Stimulated activated CD8-positive, alpha-beta memory T cell treated with anti-CD3 and anti-CD28 coated beads, Interleukin-7, amount 100 ng/mL, for 4 hours (primary cell): Measurements from ENCODE around the gene ADSS1.
"Not testable (repeated sequence)": the region's sequence is repeated elsewhere in the genome, so short reads cannot be mapped to it uniquely, and the experiment has no call there.

Source experiments
- DNase-seq, 2 donors: peaks; one replicate each; pipeline ENCODE4 v3.0.0-alpha.2; 2020; ENCODE audit warnings: low read depth in 2 of 2

The ADSS1 gene

DNA sequence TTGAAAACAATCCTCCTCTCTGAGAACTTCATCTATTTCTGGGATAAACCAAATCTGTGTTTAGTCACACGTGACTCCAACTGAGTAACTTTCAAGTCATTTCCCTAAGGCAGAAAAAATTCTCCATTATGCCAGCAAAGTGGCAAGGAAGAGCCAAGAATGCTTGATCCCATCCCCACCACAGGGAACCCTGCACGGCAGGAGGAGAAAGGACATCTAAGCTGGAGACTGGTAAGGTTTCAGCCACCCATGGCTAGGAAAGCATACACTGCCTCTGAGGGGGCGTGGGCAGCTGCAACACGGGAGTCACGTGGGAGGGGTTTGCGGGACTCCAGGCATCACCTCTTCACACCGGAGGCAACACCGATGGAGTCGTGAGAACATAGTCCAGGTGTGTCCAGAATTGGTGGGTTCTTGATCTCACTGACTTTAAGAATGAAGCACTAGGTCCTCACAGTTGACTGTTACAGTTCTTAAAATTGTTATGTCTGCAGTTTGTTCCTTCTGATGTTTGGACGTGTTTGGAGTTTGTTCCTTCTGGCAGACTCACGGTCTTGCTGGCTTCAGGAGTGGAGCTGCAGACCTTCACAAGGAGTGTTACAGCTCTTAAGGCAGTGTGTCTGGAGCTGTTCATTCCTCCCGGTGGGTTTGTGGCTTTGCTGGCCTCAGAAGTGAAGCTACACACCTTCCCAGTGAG is 26.2 kb downstream of the ADSS1 start:
- no peak for DNase-seq

DNA sequence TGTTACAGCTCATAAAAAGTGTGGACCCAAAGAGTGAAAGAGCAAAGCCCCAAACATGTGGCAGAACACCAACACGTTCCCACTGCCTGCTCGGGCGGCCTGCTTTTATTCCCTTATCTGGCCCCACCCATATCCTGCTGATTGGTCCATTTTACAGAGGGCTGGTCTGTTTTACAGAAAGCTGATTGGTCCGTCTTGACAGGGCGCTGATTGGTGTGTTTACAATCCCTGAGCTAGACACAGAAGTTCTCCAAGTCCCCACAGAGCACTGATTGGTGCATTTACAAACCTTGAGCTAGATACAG is 26.7 kb downstream of the ADSS1 start:
- DNase-seq = not testable (repeated sequence)

- no peak for DNase-seq
Measured at GRCh38 chr14:104751539-104752422, 27.8 kb downstream of the ADSS1 start.

DNA sequence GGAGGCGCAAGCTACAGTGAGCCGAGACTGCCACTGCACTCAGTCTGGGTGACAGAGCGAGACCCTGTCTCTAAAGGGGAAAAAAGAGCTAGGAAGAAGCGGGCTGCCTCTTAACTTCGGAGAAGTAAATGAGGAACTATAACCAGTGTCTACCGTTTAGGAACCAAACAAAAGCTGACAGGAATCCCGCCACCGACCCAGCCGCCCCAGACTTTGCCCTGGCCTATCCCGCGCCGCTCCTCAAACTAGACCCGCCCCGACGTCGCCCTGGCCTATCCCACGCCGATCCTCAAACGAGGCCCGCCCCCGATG is 28.4 kb downstream of the ADSS1 start:
- DNase-seq = no peak

DNA sequence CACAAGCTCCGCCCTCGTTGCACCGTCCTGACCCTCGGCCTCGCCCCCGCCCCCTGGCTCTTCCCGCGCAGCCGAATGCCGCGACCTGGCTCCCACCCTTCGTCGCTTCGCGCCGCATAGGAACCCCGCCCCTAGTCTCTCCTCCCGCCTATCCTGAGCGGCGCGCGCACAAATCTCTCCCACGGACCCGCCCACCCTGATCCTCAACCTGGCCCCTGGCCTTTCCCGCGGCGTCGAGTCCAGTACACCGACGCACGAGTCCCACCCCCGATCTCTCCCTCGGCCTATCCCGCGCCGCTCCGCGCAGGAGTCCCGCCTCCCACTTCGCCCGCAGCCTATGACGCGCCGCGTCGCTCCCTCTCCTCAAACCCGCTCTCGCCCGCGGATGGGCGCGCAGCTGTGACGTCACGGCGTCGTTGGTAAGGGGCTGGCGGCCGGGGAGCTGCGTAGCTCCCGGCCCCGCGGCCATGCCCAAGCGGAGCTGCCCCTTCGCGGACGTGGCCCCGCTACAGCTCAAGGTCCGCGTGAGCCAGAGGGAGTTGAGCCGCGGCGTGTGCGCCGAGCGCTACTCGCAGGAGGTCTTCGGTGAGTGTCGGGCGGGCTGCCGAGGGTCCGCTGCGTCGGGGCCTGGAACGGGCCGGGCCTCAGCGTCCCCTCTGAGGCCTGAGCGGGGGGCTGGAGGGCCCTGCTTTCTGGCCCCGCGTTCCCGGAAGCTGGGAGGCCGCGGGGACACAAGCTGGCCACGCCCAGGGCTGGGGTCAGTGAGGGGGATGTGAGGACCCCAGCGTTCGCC is 28.9 kb downstream of the ADSS1 start, which contains the start of gene SIVA1:
Gene SIVA1, plus strand, starts transcription at position 413 of the 793 bp plus-strand sequence. Its CDS starts 55 bp downstream, at position 468.
- peak; percentile 99 for DNase-seq

DNA sequence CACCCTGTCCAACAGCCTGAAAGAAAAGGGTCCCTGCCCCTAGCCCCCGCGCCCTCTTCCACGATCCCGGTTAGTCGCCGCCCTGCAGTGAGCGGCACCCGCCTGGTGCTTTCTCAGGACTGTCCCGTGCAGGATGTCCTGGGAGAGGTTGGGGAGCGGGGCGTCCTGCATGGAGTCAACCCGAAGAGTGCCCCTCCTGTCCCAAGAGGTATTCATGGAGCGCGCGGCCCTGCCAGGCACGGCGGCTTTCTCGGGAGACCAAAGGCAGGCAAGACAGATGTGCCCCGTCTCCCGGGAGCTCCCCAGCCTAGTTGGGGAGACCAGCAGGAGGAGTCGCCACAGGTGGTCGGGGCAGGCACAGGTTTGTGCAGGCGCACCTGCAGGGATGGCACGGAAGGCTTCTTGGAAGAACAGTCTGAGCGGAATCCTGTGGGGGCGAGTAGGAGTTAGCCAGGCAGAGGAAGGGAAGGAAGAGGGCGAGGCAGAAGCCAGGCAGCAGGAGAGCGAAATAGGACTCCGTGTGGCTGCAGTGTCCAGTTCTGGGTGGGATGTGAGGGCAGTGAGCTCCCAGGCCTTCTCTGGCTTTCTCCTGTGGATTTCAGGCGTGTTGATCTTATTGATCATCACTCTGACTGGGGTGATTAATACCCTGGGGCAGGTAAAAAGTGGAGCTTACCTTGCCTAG is 29.6 kb downstream of the ADSS1 start:
- DNase-seq = no peak

DNA sequence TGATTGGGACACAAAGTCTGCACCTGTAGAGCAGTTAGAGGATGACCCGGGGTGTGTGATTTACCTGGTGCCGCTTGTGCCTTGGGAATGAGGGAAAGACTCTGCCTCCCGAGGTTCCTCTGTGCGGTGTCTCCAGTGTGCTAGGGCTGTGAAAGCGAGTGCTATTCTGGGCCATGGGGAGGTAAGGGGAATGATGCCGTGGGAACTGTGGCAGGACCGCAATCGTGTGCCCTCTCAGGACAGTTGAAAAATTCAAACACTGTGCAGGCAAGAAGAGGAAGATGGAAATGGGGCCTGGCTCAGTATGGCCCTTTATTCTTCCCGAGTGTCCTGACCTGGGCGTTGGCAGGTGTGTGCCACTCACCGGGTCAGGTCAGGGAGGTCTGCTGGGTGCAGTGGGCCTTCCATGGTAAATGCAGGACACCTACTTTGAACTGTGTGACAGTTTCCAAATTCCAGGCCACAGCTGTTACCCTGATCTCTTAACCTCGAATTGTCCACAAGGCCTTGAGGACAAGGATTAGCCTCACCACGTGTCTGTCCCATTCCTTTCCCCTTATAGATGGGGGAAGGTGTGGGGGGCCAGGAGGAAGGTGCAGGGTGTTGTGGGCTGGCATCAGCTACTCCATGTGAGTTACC is 30.3 kb downstream of the ADSS1 start:
- DNase-seq = no peak

- no peak for DNase-seq
Measured at GRCh38 chr14:104755621-104756020, 31.6 kb downstream of the ADSS1 start.

GRCh38 chr14:104756477-104757237 is 32.6 kb downstream of the ADSS1 start:
- DNase-seq = no peak

DNA sequence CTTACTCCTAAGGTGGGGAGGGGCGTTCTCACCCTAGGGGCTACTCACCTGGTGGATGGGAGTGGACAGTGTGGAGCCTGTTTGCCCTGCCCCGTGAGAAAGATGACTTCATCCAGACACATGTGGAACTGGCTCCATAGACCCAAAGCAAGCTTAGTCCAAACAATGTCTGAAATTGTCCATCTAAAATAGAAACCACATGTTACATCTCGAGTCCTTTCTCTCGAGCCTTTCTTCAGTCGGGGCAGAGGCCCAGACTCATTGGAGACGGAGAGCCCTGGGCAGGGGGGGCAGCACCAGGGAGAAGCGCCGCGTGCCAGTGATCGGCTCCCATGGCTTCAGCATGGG is 33.2 kb downstream of the ADSS1 start:
- DNase-seq = no peak

DNA sequence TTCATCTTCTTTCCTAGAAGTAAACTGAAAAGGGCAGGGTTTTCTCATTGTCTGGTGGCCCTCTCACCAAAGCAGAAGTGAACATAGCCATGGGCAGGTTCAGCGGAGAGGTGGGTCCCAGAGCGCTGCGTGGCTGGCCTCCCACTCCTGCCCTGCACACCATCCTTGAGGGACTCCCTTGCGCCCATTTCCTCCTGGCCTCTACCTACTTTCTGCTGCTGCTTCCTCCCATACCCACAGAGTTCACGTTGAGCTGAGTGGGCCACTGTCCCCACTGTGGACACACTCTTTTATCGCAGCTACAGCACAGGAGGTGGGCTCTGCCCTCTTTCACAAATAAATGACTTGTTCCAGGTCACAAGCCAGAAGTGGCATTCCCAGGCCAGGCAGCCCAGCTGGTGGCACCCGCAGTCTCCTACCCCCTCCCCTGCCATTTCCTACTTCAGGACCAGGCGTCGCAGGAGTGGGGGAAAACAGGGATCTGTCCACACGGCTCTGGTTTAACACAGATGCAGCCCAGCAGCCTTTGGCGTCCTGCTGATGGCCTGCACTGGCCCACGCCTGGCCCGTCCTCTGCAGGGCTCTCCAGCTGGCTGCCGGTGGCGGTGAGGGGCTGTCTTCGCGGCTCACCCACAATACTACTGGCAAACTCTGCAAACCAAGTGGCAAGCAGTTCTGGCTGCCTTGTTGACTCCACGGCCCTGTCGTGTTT is 33.8 kb downstream of the ADSS1 start:
- no peak for DNase-seq

- DNase-seq = no peak
Measured at GRCh38 chr14:104758981-104759969, 35.2 kb downstream of the ADSS1 start.

DNA sequence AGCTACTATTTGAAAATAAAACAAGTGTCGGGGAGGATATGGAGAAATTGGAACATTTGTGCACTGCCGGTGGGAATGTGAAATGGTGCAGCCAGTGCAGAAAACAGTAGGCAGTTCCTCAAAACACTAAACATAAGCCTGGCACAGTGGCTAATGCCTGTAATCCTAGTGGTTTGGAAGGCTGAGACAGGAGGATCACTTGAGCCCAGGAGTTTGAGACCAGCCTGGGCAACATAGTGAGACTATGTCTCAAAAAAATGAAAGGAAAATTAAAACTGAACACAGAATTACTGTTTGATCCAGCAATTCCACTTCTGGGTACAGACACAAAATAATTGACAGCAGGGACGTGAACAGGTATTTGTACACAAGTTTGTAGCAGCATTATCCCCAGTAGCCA is 41.5 kb downstream of the ADSS1 start:
- no peak for DNase-seq

GRCh38 chr14:104766256-104766862 is 42.3 kb downstream of the ADSS1 start:
- DNase-seq = no peak

- DNase-seq = no peak
Measured at GRCh38 chr14:104766863-104767633, 43.0 kb downstream of the ADSS1 start.

- DNase-seq = no peak
Measured at GRCh38 chr14:104767634-104767918, 43.5 kb downstream of the ADSS1 start.

GRCh38 chr14:104768437-104769323 is 44.7 kb downstream of the ADSS1 start:
- peak; percentile 76 to 77 for DNase-seq
